Activated B cell treated with CpG ODN at 0.5 μM for 24 hours (primary cell): ENCODE results near the gene SLC12A7. TPM values are rescaled to one million over a fixed set of nuclear protein-coding genes. Genes with fewer than 3 reads are reported as not detected.

Experiments used
- ATAC-seq: fragments of 200-7000 bp; cut with Tn5 transposase; one replicate; pipeline ENCODE4 v1.10.0; 2021; ENCODE audit warnings: low read depth, mild to moderate bottlenecking, moderate library complexity
- CTCF ChIA-PET: fragments of 350-600 bp; sonication (Branson Sonifier 250); formaldehyde crosslinking; loops from one replicate; lab custom pipeline; 2021; ENCODE audit warnings: antibody characterized with exemption; lab: Charles Lee
- POLR2A ChIA-PET: fragments of 350-600 bp; sonication (Branson Sonifier 250); formaldehyde crosslinking; loops from one replicate; lab custom pipeline; 2021; ENCODE audit warnings: antibody characterized with exemption; lab: Charles Lee
- DNase-seq: peaks from one replicate; pipeline ENCODE4 v3.0.0; 2022
- H3K27ac Mint-ChIP-seq: one replicate; pipeline ENCODE4 v1.8.0; 2020; ENCODE audit warnings: mixed read lengths
- H3K27me3 Mint-ChIP-seq: one replicate; pipeline ENCODE4 v1.8.0; 2021; ENCODE audit warnings: mixed read lengths
- H3K36me3 Mint-ChIP-seq: one replicate; pipeline ENCODE4 v1.8.0; 2021; ENCODE audit warnings: low read depth, mixed read lengths
- H3K4me1 Mint-ChIP-seq: one replicate; pipeline ENCODE4 v1.8.0; 2021; ENCODE audit warnings: mixed read lengths
- H3K4me3 Mint-ChIP-seq: one replicate; pipeline ENCODE4 v1.8.0; 2020; ENCODE audit warnings: mild to moderate bottlenecking, mixed read lengths
- H3K9me3 Mint-ChIP-seq: one replicate; pipeline ENCODE4 v1.8.0; 2020; ENCODE audit warnings: mixed read lengths
- intact Hi-C: fragments of 100-400 bp; cut with micrococcal nuclease; formaldehyde crosslinking; loops from one replicate; pipeline ENCODE4 v1.15.1; 2024
- total RNA-seq: library from RNA; stranded (reverse); gene quantifications from 2 replicates; pipeline ENCODE4 v1.2.3, GENCODE V29; 2022
- TF ChIP-seq, protein P1 (sequence below): fragments of 200-600 bp; IDR thresholded peaks from one replicate; pipeline ENCODE4 v1.8.0; 2022; ENCODE audit warnings: antibody characterized with exemption, mild to moderate bottlenecking

Gene SLC12A7
- total RNA-seq, 1 donor from 2014 or later = 23.3 TPM

GRCh38 chr5:1052641-1053390, 59.0 kb downstream of the SLC12A7 start:
- DNase-seq = no peak
- no peaks in the 10 kb centered on the region for H3K27me3 Mint-ChIP-seq
- H3K4me1 Mint-ChIP-seq = no peaks in the 10 kb centered on the region
- ChIA-PET POLR2A (no interaction called here), CTCF (interaction anchor here (1.3 kb wide), 1 partner anchor 87 kb away, joined by 4 read pairs; no protein-coding TSS in a partner anchor)
- peaks cover 36% of the 10 kb centered on the region for H3K36me3 Mint-ChIP-seq
- TF ChIP-seq, protein P1, sequence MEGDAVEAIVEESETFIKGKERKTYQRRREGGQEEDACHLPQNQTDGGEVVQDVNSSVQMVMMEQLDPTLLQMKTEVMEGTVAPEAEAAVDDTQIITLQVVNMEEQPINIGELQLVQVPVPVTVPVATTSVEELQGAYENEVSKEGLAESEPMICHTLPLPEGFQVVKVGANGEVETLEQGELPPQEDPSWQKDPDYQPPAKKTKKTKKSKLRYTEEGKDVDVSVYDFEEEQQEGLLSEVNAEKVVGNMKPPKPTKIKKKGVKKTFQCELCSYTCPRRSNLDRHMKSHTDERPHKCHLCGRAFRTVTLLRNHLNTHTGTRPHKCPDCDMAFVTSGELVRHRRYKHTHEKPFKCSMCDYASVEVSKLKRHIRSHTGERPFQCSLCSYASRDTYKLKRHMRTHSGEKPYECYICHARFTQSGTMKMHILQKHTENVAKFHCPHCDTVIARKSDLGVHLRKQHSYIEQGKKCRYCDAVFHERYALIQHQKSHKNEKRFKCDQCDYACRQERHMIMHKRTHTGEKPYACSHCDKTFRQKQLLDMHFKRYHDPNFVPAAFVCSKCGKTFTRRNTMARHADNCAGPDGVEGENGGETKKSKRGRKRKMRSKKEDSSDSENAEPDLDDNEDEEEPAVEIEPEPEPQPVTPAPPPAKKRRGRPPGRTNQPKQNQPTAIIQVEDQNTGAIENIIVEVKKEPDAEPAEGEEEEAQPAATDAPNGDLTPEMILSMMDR = no peak
- H3K27ac Mint-ChIP-seq = no peak overlapping the region
- no peak for ATAC-seq
- intact Hi-C loops = no loop called here
- H3K9me3 Mint-ChIP-seq = no peaks in the 10 kb centered on the region
- H3K4me3 Mint-ChIP-seq = no peak overlapping the region

GRCh38 chr5:1052076-1052475, 59.8 kb downstream of the SLC12A7 start:
- H3K9me3 Mint-ChIP-seq = no peaks in the 10 kb centered on the region
- ATAC-seq (no peak), DNase-seq (no peak)
- peaks cover 29% of the 10 kb centered on the region for H3K36me3 Mint-ChIP-seq
- no peak overlapping the region for H3K4me3 Mint-ChIP-seq
- ChIA-PET CTCF (no interaction called here), POLR2A (no interaction called here)
- TF ChIP-seq, protein P1 = no peak
- no peaks in the 10 kb centered on the region for H3K27me3 Mint-ChIP-seq
- H3K27ac Mint-ChIP-seq = no peak overlapping the region
- intact Hi-C loops = no loop called here
- no peaks in the 10 kb centered on the region for H3K4me1 Mint-ChIP-seq

DNA sequence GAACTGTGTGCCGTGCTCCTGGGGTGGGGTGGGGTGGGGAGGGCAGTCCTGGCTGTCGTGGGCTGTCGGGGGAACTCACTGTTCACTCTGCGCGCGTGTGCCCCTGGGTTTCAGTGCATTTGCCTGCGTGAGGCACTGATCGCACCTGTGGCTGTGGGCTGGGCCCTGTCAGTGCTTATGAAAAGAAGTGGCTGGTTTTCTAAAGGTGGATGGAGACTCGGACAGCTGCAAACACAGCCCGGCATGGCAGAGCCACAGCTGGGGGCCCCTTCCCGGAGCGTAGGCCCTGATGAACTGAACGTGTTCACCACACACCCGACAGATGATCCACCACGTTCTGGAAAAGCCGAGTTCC, 60.5 kb downstream of the SLC12A7 start:
- ChIA-PET POLR2A (no interaction called here), CTCF (no interaction called here)
- no peak overlapping the region for H3K27ac Mint-ChIP-seq
- ATAC-seq (no peak), DNase-seq (no peak)
- H3K4me3 Mint-ChIP-seq = no peak overlapping the region
- H3K9me3 Mint-ChIP-seq = no peaks in the 10 kb centered on the region
- H3K36me3 Mint-ChIP-seq = peaks cover 27% of the 10 kb centered on the region
- TF ChIP-seq, protein P1 = no peak
- H3K4me1 Mint-ChIP-seq = no peaks in the 10 kb centered on the region
- intact Hi-C loops = no loop called here
- no peaks in the 10 kb centered on the region for H3K27me3 Mint-ChIP-seq

- no peaks in the 10 kb centered on the region for H3K4me1 Mint-ChIP-seq
- ChIA-PET CTCF (no interaction called here), POLR2A (no interaction called here)
- DNase-seq (no peak), ATAC-seq (no peak)
- H3K36me3 Mint-ChIP-seq = peaks cover 24% of the 10 kb centered on the region
- H3K4me3 Mint-ChIP-seq = no peak overlapping the region
- H3K27ac Mint-ChIP-seq = no peak overlapping the region
- H3K9me3 Mint-ChIP-seq = no peaks in the 10 kb centered on the region
- TF ChIP-seq, protein P1 = no peak
- no peaks in the 10 kb centered on the region for H3K27me3 Mint-ChIP-seq
- intact Hi-C loops = no loop called here
These were observed 61.2 kb downstream of the SLC12A7 start for GRCh38 chr5:1050423-1051365.
